ENCODE measurements around the gene USP50. TPM values are rescaled to one million over a fixed set of nuclear protein-coding genes. Genes with fewer than 3 reads are reported as not detected.
A peak's percentile ranks its signal among the peaks of the same experiment; 100 is the strongest.
"Not testable (repeated sequence)": the region's sequence is repeated elsewhere in the genome, so short reads cannot be mapped to it uniquely, and the experiment has no call there.

Gene USP50
- polyA plus RNA-seq, 12 donors, result 0.18 to 0.69 (median 0.46) TPM; not detected in 4

DNA sequence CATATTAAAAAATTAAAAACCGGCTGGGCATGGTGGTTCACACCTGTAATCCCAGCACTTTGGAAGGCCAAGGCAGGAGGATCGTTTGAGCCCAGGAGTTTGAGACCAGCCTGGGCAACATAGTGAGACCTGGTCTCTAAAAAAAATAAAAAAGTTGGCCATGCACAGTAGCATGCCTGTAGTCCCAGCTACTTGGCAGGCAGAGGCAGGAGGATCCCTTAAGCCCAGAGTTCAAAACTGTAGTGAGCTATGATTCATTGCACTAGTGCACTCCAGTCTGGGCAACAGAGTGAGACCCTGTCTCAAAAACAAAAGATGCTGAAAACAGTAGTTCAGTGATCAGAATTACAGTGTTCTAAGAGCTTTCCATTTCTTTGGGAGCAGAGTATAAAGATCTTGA is 40.8 kb downstream of the USP50 start:
- DNase-seq, result not testable (repeated sequence)

DNA sequence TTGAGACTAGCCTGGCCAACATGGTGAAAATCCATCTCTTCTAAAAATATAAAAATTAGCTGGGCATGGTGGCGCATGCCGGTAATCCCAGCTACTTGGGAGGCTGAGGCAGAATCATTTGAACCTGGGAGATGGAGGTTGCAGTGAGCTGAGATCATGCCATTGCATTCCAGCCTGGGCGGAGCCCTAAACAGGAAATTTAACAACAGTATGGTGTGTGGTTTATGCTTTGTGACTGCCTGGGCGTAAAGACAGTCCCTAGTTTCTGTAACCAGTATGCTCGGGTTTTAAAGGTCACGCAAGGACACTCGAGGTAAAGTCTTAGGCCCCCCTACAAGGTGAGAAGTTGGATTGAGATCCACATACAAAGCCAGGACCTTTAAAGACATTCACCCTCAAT is 43.3 kb downstream of the USP50 start:
- DNase-seq, result no peak

- DNase-seq, result no peak
Measured at GRCh38 chr15:50501815-50502214, 44.7 kb downstream of the USP50 start.

DNA sequence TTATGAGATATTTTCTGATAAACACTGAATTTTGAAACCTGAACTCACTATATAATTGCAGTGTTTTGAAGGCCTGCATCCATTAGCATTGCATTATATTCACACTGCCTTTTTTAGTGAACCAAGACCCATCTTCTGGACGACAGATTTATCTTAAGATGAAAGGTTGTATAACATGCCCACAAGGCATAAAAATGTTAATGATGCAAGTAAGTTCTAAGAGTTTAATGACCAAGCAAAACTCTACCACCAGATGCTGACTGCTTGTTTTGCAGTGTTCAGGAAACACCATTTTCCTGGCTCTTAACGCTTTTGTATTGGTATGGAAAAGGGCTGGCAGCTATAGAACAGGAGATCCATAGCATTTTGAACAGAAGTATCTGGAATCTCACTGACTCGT is 46.1 kb downstream of the USP50 start:
- no peak for DNase-seq

GRCh38 chr15:50496692-50497091 is 49.8 kb downstream of the USP50 start:
- no peak for DNase-seq

DNA sequence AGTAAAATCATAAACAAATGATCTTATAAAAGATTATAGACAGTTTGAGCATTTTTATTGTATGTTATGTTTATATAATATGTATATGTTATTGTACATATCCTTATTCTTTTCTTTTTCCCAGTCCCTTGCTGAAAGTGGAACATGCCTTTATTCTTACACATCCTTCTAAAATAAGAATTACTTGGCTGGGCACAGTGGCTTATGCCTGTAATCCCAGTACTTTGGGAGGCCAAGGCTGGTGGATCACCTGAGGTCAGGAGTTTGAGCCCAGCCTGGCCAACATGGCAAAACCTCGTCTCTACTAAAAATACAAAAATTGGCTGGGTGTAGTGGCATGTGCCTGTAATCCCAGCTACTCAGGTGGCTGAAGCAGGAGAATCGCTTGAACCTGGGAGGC is 51.9 kb downstream of the USP50 start:
- DNase-seq, result not testable (repeated sequence)

GRCh38 chr15:50493625-50494024 is 52.8 kb downstream of the USP50 start:
- DNase-seq, result no peak

DNA sequence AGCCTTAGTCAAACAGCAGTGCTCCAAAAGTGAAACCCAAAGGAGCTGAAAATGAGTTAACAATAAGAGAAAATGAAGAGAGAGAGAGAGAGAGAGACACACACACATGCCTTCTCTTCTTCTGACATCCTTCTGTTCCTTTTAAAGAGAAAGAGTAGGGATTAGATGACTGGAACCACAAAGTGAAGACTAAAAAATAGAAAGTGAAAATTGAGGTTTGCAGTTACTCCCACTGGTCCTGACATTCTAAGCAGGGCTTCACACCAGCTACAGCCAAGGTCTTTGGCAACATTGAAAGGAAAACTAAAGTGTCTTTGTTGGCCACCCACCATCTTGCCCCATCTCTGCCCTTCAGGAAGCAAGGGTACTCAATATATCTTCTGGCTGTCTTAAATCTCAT is 59.2 kb downstream of the USP50 start:
- no peak for DNase-seq

GRCh38 chr15:50485389-50485788 is 61.1 kb downstream of the USP50 start:
- no peak for DNase-seq

- no peak for DNase-seq
Measured at GRCh38 chr15:50484781-50485180, 61.7 kb downstream of the USP50 start.

DNA sequence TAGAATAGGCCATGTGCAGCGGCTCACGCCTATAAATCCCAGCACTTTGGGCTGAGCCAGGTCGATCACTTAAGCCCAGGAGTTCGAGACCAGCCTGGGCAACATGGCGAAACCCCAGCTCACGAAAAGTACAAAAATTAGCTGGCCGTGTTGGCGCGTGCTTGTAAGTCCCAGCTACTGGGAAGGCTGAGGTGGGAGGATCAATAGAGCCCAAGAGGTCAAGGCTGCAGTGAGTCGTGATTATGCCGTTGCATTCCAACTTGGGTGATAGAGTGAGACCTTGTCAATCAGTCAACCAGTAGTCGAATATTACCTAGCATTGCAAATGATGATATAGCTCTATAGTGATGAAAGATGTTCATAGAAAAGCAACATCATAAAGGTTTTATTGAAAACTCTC is 70.3 kb downstream of the USP50 start:
- no peak for DNase-seq

DNA sequence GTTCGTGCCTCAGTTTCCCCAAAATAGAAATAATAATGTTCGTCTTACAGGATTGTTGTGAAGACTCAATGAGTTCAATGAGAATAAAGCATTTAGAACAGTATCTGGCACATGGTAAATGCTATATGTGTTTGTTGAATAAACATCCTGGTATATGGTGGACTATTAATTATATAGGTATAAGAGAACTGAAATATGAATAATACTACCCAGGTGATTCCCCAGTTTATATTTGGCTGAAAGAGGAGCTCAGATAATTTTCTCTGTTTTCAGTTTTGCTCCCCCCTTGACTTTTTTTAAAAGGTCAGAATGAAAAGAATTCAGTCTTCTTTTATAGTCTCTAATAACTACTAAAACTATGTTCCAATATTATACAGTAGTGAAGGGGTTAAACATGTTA is 75.4 kb downstream of the USP50 start:
- DNase-seq, result no peak

- DNase-seq, result peak; percentile 22
Measured at GRCh38 chr15:50463423-50464358, 82.8 kb downstream of the USP50 start.

GRCh38 chr15:50458348-50459112 is 87.9 kb downstream of the USP50 start:
- DNase-seq, result peak; percentile 59

DNA sequence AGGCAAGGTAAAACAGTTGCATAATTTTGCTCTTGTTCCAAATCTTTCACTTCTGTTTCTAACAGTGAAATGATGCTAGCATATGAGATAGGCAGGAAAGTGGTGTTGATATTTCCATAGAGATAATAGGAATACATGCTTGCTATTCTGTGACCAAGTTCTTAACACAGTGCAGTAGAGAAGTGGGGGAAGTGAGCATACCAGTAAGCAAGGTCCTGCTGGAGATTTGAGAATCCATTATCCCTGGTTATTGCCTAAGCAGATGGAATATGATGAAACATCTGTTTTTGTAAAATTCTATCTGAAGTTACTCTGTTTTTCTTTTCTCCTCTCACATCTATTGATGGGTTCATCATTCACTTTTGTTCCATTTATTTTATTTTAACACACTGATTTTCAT is 93.5 kb downstream of the USP50 start:
- DNase-seq, result peak; percentile 29

Other genes starting within 250 kb of the USP50 start
- 100 to 1,000 TPM in 1 of 12 donors, 10 to 100 TPM in 11; 11.5 to 158 (median 19.1) TPM for gene GABPB1, start 191.5 kb downstream of the USP50 start, polyA plus RNA-seq (ENCODE audit: insufficient read length in 12 of 12)
- 100 to 1,000 TPM in 1 of 12 donors, 10 to 100 TPM in 11; 26.9 to 125 (median 34.0) TPM for gene USP8, start 122.3 kb downstream of the USP50 start, polyA plus RNA-seq (ENCODE audit: insufficient read length in 12 of 12)
- gene TRPM7, start 140.1 kb upstream of the USP50 start, polyA plus RNA-seq (ENCODE audit: insufficient read length in 12 of 12), result 10 to 100 TPM in 11 of 12 donors, not detected in 1; 17.0 to 34.5 (median 23.1) TPM
- 10 to 100 TPM in 11 of 12 donors, not detected in 1; 39.5 to 69.9 (median 56.1) TPM for gene SPPL2A, start 219.0 kb upstream of the USP50 start, polyA plus RNA-seq (ENCODE audit: insufficient read length in 12 of 12)